Measurements from ENCODE around the gene MT1H. TPM values are rescaled to one million over a fixed set of nuclear protein-coding genes. Genes with fewer than 3 reads are reported as not detected.

The MT1H gene
- total and polyA plus RNA-seq, 2 of the 13 experiments (the other 11 are each of a cell fraction or from before 2014, with no cell fraction given) = 0.60 TPM; not detected in 1

DNA sequence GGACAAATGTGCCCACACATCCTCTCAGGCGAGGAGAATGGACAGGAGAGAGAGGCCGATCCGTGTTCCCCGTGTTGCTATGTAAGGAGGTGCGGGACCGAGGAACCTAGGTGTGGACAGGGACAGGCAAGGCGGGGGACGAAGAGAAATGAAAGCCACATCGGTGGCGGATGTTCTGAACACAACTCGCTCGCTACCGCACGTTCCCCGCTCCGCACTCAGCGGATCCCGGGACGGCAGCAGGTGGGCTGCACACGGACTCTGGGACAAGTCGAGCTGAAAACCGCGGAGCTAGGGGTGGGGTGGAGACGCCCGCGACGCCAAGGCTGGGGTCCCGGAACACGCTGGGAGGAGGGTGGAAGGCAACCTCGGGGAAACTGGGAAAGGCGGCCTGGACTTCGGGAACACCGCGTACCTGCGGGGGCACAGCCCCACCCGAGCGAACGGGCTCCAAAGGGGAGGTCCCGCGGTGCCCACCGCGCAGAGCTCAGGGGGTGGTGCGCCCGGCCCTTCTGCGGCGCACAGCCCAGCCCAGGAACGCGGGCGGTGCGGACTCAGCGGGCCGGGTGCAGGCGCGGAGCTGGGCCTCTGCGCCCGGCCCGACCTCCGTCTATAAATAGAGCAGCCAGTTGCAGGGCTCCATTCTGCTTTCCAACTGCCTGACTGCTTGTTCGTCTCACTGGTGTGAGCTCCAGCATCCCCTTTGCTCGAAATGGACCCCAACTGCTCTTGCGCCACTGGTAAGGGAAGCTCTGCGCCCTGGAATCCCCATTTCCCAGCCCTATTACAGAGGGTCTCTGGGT lies 44.3 kb upstream of the MT1H start, which contains the start of gene MT1E (continued):
- TF ChIP-seq, protein P1, sequence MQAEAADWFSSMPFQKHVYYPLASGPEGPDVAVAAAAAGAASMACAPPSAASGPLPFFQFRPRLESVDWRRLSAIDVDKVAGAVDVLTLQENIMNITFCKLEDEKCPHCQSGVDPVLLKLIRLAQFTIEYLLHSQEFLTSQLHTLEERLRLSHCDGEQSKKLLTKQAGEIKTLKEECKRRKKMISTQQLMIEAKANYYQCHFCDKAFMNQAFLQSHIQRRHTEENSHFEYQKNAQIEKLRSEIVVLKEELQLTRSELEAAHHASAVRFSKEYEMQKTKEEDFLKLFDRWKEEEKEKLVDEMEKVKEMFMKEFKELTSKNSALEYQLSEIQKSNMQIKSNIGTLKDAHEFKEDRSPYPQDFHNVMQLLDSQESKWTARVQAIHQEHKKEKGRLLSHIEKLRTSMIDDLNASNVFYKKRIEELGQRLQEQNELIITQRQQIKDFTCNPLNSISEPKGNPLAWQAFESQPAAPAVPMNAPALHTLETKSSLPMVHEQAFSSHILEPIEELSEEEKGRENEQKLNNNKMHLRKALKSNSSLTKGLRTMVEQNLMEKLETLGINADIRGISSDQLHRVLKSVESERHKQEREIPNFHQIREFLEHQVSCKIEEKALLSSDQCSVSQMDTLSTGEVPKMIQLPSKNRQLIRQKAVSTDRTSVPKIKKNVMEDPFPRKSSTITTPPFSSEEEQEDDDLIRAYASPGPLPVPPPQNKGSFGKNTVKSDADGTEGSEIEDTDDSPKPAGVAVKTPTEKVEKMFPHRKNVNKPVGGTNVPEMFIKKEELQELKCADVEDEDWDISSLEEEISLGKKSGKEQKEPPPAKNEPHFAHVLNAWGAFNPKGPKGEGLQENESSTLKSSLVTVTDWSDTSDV (CRISPR knock-in tag; IDR thresholded peaks at IDR 0.05) = no peak; the same call in 1 of the 2 replicates
- no peak for TF ChIP-seq EP300 (IDR thresholded peaks at IDR 0.05; ENCODE audit: low read depth in 2 of 2, low read length in 2 of 2)
- TF ChIP-seq EP300 (CRISPR knock-in tag; IDR thresholded peaks at IDR 0.05; ENCODE audit: borderline replicate concordance) = no peak
- TF ChIP-seq FOXM1 (CRISPR knock-in tag; IDR thresholded peaks at IDR 0.05) = no peak
- peak; percentile 39; the same call in 1 of the 2 replicates for TF ChIP-seq ZNF337 (CRISPR knock-in tag; IDR thresholded peaks at IDR 0.05; ENCODE audit: borderline replicate concordance, low read depth)
- TF ChIP-seq ZBTB25 (CRISPR knock-in tag; IDR thresholded peaks at IDR 0.05) = no peak
- no peak for TF ChIP-seq CHD2 (IDR thresholded peaks at IDR 0.05; ENCODE audit: low read depth, low read length)
- peak; percentile 86; the same call in 1 of the 2 replicates for TF ChIP-seq KDM2A (CRISPR knock-in tag; IDR thresholded peaks at IDR 0.05; ENCODE audit: borderline replicate concordance, low read depth)
- no peak for TF ChIP-seq ADNP (CRISPR knock-in tag; IDR thresholded peaks at IDR 0.05)
- TF ChIP-seq KLF9 (CRISPR knock-in tag; IDR thresholded peaks at IDR 0.05; ENCODE audit: low read depth) = no peak
- no peak for TF ChIP-seq RCOR2 (CRISPR knock-in tag; IDR thresholded peaks at IDR 0.05)
- peak; percentile 19; the same call in 1 of the 2 replicates for TF ChIP-seq ZNF205 (CRISPR knock-in tag; IDR thresholded peaks at IDR 0.05)
- TF ChIP-seq, protein P2, sequence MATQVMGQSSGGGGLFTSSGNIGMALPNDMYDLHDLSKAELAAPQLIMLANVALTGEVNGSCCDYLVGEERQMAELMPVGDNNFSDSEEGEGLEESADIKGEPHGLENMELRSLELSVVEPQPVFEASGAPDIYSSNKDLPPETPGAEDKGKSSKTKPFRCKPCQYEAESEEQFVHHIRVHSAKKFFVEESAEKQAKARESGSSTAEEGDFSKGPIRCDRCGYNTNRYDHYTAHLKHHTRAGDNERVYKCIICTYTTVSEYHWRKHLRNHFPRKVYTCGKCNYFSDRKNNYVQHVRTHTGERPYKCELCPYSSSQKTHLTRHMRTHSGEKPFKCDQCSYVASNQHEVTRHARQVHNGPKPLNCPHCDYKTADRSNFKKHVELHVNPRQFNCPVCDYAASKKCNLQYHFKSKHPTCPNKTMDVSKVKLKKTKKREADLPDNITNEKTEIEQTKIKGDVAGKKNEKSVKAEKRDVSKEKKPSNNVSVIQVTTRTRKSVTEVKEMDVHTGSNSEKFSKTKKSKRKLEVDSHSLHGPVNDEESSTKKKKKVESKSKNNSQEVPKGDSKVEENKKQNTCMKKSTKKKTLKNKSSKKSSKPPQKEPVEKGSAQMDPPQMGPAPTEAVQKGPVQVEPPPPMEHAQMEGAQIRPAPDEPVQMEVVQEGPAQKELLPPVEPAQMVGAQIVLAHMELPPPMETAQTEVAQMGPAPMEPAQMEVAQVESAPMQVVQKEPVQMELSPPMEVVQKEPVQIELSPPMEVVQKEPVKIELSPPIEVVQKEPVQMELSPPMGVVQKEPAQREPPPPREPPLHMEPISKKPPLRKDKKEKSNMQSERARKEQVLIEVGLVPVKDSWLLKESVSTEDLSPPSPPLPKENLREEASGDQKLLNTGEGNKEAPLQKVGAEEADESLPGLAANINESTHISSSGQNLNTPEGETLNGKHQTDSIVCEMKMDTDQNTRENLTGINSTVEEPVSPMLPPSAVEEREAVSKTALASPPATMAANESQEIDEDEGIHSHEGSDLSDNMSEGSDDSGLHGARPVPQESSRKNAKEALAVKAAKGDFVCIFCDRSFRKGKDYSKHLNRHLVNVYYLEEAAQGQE (IDR thresholded peaks at IDR 0.05; ENCODE audit: borderline replicate concordance in 1 of 2, low read depth in 1 of 2, low read length in 2 of 2) = no peak
- TF ChIP-seq, protein P3, sequence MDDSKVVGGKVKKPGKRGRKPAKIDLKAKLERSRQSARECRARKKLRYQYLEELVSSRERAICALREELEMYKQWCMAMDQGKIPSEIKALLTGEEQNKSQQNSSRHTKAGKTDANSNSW (CRISPR knock-in tag; IDR thresholded peaks at IDR 0.05; ENCODE audit: borderline replicate concordance) = no peak
- no peak for TF ChIP-seq ZNF138 (CRISPR knock-in tag; IDR thresholded peaks at IDR 0.05; ENCODE audit: low read depth)
- 0 out of 2 replicates have a peak, but pooled peaks have one; percentile 1 for TF ChIP-seq SNAI1 (CRISPR knock-in tag; IDR thresholded peaks at IDR 0.05; ENCODE audit: borderline replicate concordance)
- no peak for TF ChIP-seq RFX1 (IDR thresholded peaks at IDR 0.05)
- no peak for TF ChIP-seq XRCC5 (optimal IDR thresholded peaks at IDR 0.05; ENCODE audit: low read length)
- 0 out of 2 replicates have a peak, but pooled peaks have one; percentile 17 for TF ChIP-seq ZNF362 (CRISPR knock-in tag; IDR thresholded peaks at IDR 0.05; ENCODE audit: borderline replicate concordance)

All from HepG2 (cell line).